HG02840 (cell line): Measurements from ENCODE around the gene CCDC172.

ENCODE experiments used
- ATAC-seq: cut with Tn5 transposase; IDR thresholded peaks from one replicate; pipeline ENCODE4 v1.9.1; 2021; ENCODE audit warnings: mild to moderate bottlenecking, moderate library complexity, moderate number of reproducible peaks; ENCODE audit not compliant: unreplicated experiment, low FRiP score

The CCDC172 gene

GRCh38 chr10:116324227-116324950, at the start of gene CCDC172:
CCDC172 (plus strand) TSS chr10:116324448; CDS start chr10:116325012, 564 bp downstream.
- ATAC-seq: no peak

DNA sequence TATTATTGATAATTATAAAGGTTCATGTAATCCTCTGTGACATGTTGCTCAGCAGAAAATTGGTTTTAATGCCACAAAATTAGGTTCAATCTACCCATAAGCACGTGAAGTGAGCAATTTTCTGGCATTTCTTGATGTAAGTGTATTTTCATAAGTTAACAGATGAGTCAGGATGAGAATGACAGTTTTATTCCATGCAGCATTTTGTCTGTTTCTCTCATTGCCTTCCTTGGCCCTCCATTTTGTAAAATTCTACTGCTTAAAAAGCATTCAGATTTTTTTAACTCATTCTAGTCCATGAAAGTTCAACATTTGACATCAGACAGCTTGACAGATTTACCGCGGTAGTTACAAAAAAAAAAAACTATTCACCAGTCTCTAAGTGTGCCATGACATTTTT, 47.3 kb upstream of the CCDC172 start:
- no peak for ATAC-seq

GRCh38 chr10:116278846-116279245, 45.4 kb upstream of the CCDC172 start:
- ATAC-seq: no peak

GRCh38 chr10:116281775-116282174, 42.5 kb upstream of the CCDC172 start:
- no peak for ATAC-seq

DNA sequence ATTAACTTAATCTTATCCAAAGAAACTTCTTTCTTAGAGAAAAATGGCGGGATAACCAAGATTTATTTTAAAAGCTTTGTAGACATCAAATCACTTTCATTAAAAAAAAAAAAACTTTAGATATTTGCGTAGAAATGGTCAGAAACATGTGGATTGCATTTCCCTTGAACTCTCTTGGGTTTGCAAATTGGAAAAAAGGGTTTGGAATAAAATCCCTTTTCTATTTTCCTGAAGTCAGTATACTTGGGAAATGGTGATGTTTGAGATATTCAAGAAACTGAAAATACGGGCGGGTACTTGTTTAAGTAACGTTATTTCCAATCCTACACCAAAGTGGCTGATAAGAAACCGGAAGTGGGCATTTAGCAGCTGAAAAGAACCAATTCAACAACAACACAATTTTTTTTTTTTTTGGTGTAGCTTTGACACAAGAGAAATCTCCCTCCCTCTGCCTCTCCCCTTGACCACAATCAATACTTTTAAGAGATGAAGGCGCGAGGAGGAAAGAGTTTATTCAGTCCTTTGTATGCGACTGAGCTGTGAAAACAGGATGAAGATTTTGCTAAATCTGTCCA, 37.5 kb upstream of the CCDC172 start:
- no peak for ATAC-seq

GRCh38 chr10:116287906-116288501, 36.2 kb upstream of the CCDC172 start:
- ATAC-seq: no peak

GRCh38 chr10:116289652-116290051, 34.6 kb upstream of the CCDC172 start:
- ATAC-seq: no peak

DNA sequence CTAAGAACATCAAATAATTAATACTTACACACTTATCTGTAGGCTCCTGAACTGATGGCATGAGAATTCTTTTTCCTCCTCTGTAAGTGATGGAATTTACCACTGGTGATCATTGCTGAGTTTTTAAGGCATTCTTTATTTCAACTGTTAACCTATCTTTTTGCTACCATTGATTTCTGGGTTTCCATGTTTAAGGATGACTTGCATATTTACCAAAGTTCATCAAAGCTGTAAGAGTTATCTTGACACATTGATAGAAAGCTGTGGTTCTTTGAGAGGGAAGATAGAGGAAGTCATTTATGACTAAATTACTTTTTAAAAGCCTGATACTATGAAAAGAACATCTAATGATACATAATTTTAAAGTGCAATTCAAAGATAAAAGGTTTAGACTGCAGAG, 31.8 kb upstream of the CCDC172 start:
- no peak for ATAC-seq

- ATAC-seq: no peak
These were observed 27.9 kb upstream of the CCDC172 start for GRCh38 chr10:116296291-116296721.

GRCh38 chr10:116298586-116298985, 25.7 kb upstream of the CCDC172 start:
- ATAC-seq: no peak

DNA sequence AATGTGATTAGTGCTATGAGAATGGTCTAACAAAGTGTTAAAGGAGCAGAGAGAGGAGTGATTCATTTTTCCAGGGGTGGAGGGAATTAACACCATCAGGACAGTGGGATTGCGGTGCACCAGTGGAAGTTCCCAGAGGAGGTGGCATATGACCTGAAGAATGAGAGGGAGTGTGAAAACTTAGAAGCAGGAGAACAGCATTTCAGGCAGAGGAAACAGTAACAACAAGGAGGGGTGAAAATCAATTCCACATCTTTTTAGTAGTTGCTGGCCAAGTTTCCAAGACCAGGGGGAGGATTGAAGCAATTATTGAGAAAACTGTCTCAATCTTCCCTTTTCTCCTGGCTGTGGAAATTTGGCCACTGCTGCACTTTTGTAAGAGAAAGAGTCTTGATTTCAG, 23.7 kb upstream of the CCDC172 start:
- ATAC-seq: no peak

DNA sequence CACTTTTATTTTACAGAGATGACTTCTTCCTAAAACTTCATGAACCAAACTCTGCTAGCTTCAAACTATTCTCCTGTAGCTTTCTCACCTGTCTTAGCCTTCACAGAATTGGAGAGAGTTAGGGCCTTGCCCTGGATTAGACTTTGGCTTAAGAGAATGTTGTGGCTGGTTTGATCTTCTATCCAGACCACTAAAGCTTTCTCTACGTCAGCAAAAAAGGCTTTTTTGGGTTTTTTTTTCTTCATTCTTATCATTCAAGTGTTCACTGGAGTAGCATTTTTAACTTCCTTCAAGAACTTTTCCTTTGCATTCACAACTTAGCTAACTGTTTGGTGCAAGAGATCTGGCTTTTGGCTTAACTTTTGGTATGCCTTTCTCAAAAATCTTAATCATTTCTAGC, 19.3 kb upstream of the CCDC172 start:
- ATAC-seq: no peak

DNA sequence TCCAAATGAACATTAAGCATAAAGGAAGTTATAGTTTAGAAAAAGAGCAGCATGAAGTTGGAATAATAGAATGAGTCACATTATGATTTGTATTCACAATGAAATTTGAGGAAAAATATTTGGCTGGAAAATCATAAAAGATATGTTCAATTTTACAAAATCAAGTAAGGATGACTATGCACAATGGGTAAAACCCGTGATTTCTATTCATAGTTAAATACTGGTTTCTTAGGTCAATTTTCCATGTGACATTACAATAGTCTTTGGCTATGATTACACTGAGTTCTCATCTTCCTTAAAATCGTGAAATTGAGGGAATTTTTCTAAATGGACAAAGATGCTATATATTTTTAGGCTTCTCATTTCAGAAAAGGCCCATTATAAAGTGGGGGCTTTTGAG, 17.4 kb upstream of the CCDC172 start:
- ATAC-seq: no peak

GRCh38 chr10:116307455-116307854, 16.8 kb upstream of the CCDC172 start:
- ATAC-seq: no peak

- no peak for ATAC-seq
These were observed 13.2 kb upstream of the CCDC172 start for GRCh38 chr10:116311016-116311415.

- no peak for ATAC-seq
These were observed 12.3 kb upstream of the CCDC172 start for GRCh38 chr10:116311706-116312490.

- no peak for ATAC-seq
These were observed 11.7 kb upstream of the CCDC172 start for GRCh38 chr10:116312548-116312947.

DNA sequence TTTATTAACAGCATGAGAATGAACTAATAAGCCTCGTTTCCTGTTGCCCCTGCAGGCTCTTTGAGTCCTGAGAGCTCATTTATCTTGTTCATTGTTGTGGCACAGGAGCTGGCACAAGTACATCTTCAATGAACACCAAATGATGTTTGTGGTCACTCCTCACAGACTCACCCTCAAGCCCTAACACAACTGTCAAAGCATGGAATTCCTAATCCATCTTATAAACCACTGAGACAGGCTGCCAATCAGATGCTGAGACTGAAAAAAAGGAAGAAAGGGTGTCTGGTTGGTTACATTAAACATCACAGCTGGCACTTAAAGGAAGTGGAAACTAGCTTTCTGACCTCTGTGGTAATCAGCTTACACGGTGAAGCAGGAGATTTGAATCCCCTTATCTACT, 7.7 kb upstream of the CCDC172 start:
- ATAC-seq: no peak

GRCh38 chr10:116324951-116325635, 845 bp downstream of the CCDC172 start:
- ATAC-seq: no peak

- no peak for ATAC-seq
These were observed 1.7 kb downstream of the CCDC172 start for GRCh38 chr10:116325987-116326386.

DNA sequence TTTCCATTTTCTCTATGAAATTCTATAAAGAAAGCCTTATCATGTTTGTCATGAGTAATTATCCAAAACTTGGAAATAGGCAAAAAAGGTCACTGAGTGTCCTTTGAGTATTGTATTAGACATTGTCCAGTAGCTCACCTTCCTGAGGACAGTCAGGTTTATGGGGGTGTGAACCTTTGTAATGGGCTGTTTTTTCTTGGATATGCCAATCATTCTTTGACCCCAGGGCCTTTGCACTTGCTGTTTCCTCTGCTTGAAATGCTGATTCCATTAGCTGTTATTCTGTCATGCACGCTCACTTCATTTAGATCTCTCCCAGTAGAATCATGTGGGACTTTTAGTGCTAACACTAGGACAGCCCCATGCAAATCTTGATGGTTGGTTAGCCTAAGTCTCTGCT, 4.9 kb downstream of the CCDC172 start:
- no peak for ATAC-seq
